Endodermal cell (in vitro differentiated cells): ENCODE measurements around the gene ZCCHC13. TPM values are rescaled to one million over a fixed set of nuclear protein-coding genes. Genes with fewer than 3 reads are reported as not detected.

Experiments used
- DNase-seq: peaks from one replicate; pipeline ENCODE4 v3.0.0-alpha.2; 2017
- H3K27ac ChIP-seq: 2 replicates; pipeline ENCODE4 v1.5.1; 2013; ENCODE audit warnings: mild to moderate bottlenecking, low read depth, low read length, moderate library complexity
- H3K27me3 ChIP-seq: 2 replicates; pipeline ENCODE4 v1.6.1; 2013; ENCODE audit warnings: mild to moderate bottlenecking, low read length, moderate library complexity; ENCODE audit not compliant: insufficient read depth, control insufficient read depth, poor library complexity, severe bottlenecking
- H3K36me3 ChIP-seq: 2 replicates; pipeline ENCODE4 v1.7.0; 2013; ENCODE audit warnings: mild to moderate bottlenecking, low read length, moderate library complexity; ENCODE audit not compliant: control insufficient read depth, insufficient read depth
- H3K4me1 ChIP-seq: one replicate; pipeline ENCODE4 v1.7.0; 2013; ENCODE audit warnings: low read length; ENCODE audit not compliant: control insufficient read depth, insufficient read depth
- H3K4me3 ChIP-seq: 2 replicates; pipeline ENCODE4 v1.5.1; 2013; ENCODE audit warnings: mild to moderate bottlenecking, low read length, moderate library complexity
- H3K9ac ChIP-seq: 2 replicates; pipeline ENCODE4 v1.6.1; 2013; ENCODE audit warnings: mild to moderate bottlenecking, low read length, moderate library complexity; ENCODE audit not compliant: poor library complexity, severe bottlenecking; ENCODE audit errors: extremely low read depth
- H3K9me3 ChIP-seq: 2 replicates; pipeline ENCODE4 v1.6.1; 2013; ENCODE audit warnings: mild to moderate bottlenecking, low read length, moderate library complexity; ENCODE audit not compliant: control insufficient read depth
- H3K27ac Mint-ChIP-seq: 2 replicates; pipeline ENCODE4 v1.8.0; 2020; ENCODE audit warnings: mixed read lengths
- H3K27me3 Mint-ChIP-seq: 2 replicates; pipeline ENCODE4 v1.8.0; 2021; ENCODE audit warnings: mild to moderate bottlenecking, mixed read lengths; ENCODE audit not compliant: insufficient read depth
- H3K36me3 Mint-ChIP-seq: 2 replicates; pipeline ENCODE4 v1.8.0; 2020; ENCODE audit warnings: low read depth, mixed read lengths
- H3K4me1 Mint-ChIP-seq: 2 replicates; pipeline ENCODE4 v1.8.0; 2020; ENCODE audit warnings: mixed read lengths
- H3K4me3 Mint-ChIP-seq: 2 replicates; pipeline ENCODE4 v1.8.0; 2020; ENCODE audit warnings: mild to moderate bottlenecking, moderate library complexity, mixed read lengths
- H3K9me3 Mint-ChIP-seq: 2 replicates; pipeline ENCODE4 v1.8.0; 2020; ENCODE audit warnings: mild to moderate bottlenecking, mixed read lengths
- CTCF ChIP-seq: fragments of 200-600 bp; sonication (generic); conservative IDR thresholded peaks from 2 replicates; pipeline ENCODE4 v1.5.0; 2021; ENCODE audit warnings: antibody characterized with exemption, mild to moderate bottlenecking
- WGBS, 2 experiments: methylation state at CpG; one replicate each; pipeline versions ENCODE4 v1.1.5 to v1.1.7; 2013; ENCODE audit warnings: missing lambda C conversion rate in 2 of 2, mixed read lengths in 1 of 2; ENCODE audit not compliant: insufficient coverage in 1 of 2, insufficient read length in 1 of 2; 5-methylcytosine and 5-hydroxymethylcytosine counted together
- total RNA-seq, 2 donors: library from RNA; stranded (reverse); fragmentation: NEBNext Ultra II Directional in 1 of 2; extraction: Animal tissue kit (Norgen Biotek cat#: 25700) in 1 of 2; gene quantifications; 2 replicates in 1 of 2; 3 replicates in 1 of 2; pipeline ENCODE4 v1.2.1, GENCODE V29; 2021

The ZCCHC13 gene
- total RNA-seq, 2 donors from 2014 or later = not detected

GRCh38 chrX:74280759-74281158 lies 23.2 kb upstream of the ZCCHC13 start:
- H3K4me1 ChIP-seq = peaks cover 3% of the 10 kb centered on the region
- H3K9me3 ChIP-seq = no peaks in the 10 kb centered on the region
- no peak for TF ChIP-seq CTCF
- H3K9ac ChIP-seq = no peak overlapping the region
- H3K4me3 Mint-ChIP-seq = no peak overlapping the region
- no peaks in the 10 kb centered on the region for H3K27me3 Mint-ChIP-seq
- H3K36me3 Mint-ChIP-seq = peaks cover 71% of the 10 kb centered on the region
- H3K27me3 ChIP-seq = no peaks in the 10 kb centered on the region
- H3K4me3 ChIP-seq = no peak overlapping the region
- peaks cover 74% of the 10 kb centered on the region for H3K36me3 ChIP-seq
- no peak for DNase-seq
- no peaks in the 10 kb centered on the region for H3K9me3 Mint-ChIP-seq
- no peak overlapping the region for H3K27ac Mint-ChIP-seq
- H3K27ac ChIP-seq = no peak overlapping the region
- 93% methylated on average over 3 of the region's 3 CpGs; no CpG with 5 or more reads in 1 of the 2 experiments for WGBS, 2 experiments
- peaks cover 17% of the 10 kb centered on the region for H3K4me1 Mint-ChIP-seq

DNA sequence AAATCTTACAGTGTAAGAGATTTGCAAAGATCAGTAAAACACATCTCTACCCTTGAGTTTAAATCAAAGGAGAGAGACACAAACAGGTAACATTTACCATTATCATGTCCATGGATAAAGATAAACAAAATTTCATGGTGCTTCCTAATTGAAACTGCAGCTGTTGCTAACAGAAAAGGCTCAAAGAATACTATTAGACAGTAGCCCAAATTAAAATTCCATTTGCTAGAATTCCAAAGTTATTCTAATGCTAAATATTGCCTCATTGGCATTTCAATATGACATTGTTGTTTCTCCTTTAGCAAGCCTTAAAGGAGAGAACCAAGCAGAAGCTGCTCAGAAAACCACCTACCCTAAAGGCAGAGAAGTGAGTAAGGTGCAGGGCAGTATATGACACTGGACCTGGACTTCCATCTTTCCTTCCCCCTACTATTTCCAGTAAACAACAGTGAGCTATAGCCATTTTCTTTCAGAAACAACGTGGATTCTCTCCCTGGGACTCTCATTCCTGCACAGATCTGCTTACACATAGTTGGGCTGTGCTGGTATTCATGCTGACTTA lies 19.5 kb upstream of the ZCCHC13 start:
- H3K4me1 Mint-ChIP-seq = peaks cover 43% of the 10 kb centered on the region

GRCh38 chrX:74286950-74287740 lies 16.8 kb upstream of the ZCCHC13 start:
- peaks cover 43% of the 10 kb centered on the region for H3K4me1 Mint-ChIP-seq
- 94 to 100% methylated on average over 4 to 5 of the region's 5 CpGs for WGBS, 2 experiments
- TF ChIP-seq CTCF = no peak
- Histone ChIP-seq H3K27ac (no peak overlapping the region), H3K36me3 (peaks cover 54% of the 10 kb centered on the region), H3K4me3 (no peak overlapping the region), H3K4me1 (peaks cover 3% of the 10 kb centered on the region), H3K9ac (no peak overlapping the region), H3K27me3 (no peaks in the 10 kb centered on the region), H3K9me3 (no peaks in the 10 kb centered on the region)
- no peaks in the 10 kb centered on the region for H3K27me3 Mint-ChIP-seq
- H3K4me3 Mint-ChIP-seq = no peak overlapping the region
- DNase-seq = no peak
- no peaks in the 10 kb centered on the region for H3K9me3 Mint-ChIP-seq
- H3K36me3 Mint-ChIP-seq = peaks cover 72% of the 10 kb centered on the region
- no peak overlapping the region for H3K27ac Mint-ChIP-seq

More for the DNA sequence above, 19.5 kb upstream of the ZCCHC13 start:
- H3K9me3 Mint-ChIP-seq = no peaks in the 10 kb centered on the region
- Histone ChIP-seq H3K27ac (no peak overlapping the region), H3K9ac (no peak overlapping the region), H3K4me3 (no peak overlapping the region), H3K36me3 (peaks cover 80% of the 10 kb centered on the region), H3K27me3 (no peaks in the 10 kb centered on the region), H3K9me3 (no peaks in the 10 kb centered on the region), H3K4me1 (peaks cover 3% of the 10 kb centered on the region)
- H3K4me3 Mint-ChIP-seq = no peak overlapping the region
- WGBS, 2 experiments = 0 to 40% methylated on average over 1 of the region's 1 CpG
- DNase-seq = no peak
- no peak for TF ChIP-seq CTCF
- peak overlapping the region; percentile 14 for H3K27ac Mint-ChIP-seq
- H3K27me3 Mint-ChIP-seq = no peaks in the 10 kb centered on the region
- H3K36me3 Mint-ChIP-seq = peaks cover 71% of the 10 kb centered on the region
